NOMO-1 treated with DMSO at 0.1 percent for 48 hours (cell line): ENCODE results near the gene ADGB.
A peak's percentile ranks its signal among the peaks of the same experiment; 100 is the strongest.
"Not testable (repeated sequence)": the region's sequence is repeated elsewhere in the genome, so short reads cannot be mapped to it uniquely, and the experiment has no call there.

Experiments
- DNase-seq: peaks from one replicate; lab custom pipeline; 2025; ENCODE audit not compliant: unreplicated experiment; lab: John Stamatoyannopoulos, UW

ADGB gene

DNA sequence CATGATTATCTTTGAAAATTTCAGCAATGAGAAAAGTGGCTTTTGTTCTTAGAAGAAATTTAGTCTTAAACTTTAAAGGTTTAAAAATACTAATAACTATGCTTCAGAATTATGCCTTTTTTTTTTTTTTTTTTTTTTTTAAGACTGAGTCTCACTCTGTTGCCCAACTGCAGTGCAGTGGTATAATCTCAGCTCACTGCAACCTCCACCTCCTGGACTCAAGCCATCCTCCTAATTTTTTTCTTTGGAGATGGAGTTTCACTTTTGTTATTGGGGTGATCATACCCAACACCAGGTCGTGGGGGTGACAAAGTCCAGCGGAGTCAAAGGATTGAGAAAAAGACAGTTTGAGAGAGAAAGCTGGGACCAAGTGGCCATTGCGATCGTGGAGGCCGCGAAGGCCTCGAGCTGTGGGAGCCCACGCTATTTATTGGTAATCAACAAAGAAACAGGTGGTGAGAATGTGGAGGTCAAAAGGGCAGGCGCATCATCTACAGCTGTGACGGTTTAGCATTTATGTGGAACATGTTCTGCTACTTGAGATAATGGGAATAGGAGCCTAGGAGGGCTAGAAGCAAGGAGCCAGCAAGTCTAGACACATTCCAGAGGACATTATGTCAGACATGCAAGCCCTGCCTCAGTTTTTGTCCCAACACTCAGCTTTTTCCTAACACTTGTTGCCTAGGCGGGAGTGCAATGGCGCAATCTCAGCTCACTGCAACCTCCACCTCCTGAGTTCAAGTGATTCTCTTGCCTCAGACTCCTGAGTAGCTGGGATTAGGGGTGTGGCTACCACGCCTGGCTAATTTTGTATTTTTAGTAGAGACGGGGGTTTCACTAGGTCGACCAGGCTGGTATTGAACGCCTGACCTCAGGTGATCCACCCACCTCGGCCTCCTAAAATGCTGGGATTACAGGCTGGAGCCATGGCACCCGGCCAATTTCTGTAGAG, 217.0 kb downstream of the ADGB start:
- DNase-seq: not testable (repeated sequence)

DNA sequence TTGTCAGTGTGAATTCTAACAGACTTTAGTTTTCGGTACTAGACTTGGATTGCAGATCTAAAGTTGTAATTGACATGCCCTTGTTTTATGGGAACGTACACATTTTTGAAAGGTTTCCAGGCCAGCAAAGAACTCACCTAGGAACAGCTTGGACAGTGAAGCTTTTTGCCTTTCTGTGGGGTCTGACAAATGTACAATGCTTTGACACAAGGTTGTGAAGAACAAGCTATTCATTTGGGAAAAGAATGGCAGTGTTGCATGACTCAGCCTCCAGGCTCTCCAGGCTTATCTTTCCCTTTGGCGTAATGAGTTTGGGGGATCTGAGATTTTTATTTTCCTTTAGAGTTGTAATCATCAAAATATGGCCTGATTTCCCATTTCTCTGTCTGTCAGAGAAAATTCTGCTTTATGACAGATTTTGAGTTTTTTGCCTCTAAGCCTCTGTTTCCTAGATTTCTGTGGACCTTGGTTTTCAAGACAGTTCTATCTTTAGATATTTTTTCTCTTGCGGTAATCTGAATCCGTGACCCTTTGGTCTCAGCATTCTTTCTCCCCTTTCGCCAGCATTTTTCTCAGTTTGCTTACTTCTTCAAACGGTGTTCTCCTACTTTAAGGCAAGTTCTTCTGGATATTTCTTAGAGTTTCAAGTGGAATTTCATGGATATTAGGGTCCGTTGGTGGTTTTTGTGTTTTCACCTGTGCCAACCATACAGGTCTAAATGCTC, 221.0 kb downstream of the ADGB start:
- DNase-seq: no peak

DNA sequence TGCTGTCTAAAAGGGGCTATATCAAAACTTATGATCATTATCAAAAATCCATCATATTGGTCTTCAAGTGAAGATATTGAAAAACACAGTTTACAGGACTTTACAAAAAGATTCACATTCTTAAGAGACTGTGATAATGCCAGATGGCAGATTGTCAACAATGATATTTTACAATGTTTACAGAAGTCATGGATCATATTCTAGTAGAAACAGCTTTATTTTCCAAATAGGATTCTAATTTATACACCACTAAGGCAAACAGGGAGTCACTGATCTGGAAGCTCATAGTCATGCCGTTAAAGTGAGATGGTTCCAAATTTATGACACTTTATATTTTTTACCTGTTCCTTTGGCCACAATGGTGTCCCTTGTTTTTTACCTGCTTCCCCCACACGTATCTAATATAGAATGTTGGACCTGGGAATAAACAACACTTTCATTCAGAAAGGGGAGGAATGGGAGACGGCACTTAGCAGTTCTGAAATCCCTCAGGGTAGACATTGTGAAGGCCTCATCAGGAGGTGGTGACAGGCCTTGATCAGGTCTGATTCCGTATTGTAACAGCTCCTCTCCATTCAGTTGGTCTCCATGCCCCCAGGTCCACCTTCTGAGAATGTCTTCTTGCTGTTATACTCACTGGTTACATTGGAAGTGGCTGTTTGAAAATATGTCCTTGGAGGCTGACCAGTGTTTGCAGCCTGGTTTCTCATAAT, 228.6 kb downstream of the ADGB start:
- no peak for DNase-seq

DNA sequence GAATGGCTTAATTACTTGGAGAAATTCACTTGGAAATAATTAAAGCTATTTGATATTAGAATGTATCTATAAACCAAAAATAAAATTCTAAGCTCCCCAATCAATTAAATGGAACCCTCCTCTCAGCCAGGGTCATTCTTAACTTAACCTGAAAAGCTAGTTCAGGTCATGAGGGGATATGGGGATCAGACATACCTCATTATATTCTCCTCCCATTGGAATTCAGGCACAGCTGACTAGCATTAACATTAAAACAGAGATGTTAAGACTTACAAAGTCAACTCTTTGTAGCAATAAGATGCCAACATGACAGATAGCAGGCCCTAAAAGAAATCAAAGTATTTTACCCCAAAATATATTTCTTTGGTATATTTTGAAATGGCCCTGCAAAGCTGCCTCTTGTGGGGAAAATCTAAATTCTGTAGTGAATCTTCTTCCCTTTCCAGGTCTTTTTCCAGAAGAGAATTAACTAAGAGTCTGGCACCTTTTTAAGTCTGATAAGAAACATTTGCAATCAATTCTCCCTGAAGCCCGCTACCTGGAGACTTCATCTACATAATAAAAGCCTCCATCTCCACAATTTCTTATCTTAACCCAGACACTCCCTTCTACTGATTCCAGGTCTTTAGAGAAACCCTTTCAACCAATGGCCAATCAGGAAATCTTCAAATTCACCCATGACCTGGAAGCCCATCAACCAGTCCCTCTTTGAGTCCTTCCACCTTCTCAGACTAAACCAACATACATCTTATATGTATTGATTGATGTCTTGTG, 231.2 kb downstream of the ADGB start:
- DNase-seq: no peak

DNA sequence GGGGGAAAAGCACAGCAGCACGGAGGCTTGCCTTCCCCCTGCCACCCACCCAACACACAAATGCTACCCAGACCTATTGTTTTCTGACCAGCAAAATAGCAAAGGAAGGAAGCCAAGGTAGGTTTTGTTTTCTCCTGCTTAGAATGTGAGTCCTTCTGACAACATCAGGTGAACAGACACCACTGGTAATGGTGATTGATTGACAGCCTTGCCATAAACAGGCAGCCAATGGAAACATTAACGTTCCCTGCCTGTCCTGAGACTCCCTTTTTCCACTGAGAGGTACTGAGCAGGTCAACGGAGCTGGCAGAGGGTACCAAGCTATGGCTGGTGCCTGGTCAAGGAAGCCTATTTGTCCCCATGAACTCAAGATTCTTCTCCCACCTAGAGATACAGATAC, 234.4 kb downstream of the ADGB start:
- no peak for DNase-seq

DNA sequence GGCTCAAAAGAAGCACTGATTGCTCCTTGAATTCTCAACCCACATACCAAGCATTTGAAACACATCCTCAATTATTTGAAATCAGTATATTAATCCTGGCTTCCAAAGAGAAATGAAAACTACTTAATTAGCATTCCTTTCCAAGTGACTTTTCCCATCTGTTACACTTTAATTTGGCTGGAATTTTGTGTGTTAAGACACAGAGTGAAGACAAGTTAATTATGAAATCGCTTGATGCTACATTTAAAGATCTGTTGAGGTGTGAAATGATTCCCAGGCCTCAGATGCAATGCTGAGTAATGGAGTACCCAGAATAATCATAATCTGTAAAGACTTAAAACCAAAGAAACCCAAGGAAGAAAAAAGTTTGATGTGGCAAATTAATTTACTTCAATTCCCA, 241.4 kb downstream of the ADGB start:
- DNase-seq: no peak

DNA sequence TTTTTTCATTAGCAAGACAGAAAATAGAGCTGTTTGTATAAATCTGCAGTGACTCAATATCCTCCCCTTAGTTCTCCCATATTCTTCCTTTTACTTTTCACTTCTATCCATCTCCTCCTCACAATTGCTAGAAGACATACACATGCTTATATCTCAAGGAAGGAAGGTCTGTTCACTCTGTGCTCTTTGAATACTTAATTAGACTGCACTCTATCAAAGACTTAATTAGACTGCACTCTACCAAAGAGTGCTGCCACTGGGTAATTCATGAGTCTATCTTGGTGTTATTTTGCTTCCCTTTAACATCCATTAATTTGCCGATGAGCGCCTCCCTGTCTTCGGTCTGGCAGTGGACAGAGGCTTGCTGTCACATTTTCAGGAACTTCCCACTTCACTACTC, 241.9 kb downstream of the ADGB start:
- no peak for DNase-seq

DNA sequence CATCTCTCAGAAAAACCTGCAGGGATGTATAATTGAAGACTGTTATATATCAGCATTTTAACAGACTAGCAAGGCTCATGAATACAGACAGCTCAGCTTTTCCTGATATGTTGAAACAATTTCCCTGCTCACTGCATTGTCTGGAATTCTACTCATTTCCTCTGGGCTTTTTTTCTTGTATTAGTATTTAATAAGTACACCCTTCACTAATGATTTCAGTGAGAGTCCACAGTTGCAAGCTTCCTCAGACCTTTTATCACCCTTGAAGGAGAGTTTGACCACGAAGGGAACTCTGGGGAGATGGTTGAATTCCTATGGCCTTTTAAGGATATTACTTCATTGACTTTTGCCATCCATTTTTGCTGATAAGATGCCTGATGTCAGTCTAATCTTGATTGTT, 248.7 kb downstream of the ADGB start:
- DNase-seq: no peak

DNA sequence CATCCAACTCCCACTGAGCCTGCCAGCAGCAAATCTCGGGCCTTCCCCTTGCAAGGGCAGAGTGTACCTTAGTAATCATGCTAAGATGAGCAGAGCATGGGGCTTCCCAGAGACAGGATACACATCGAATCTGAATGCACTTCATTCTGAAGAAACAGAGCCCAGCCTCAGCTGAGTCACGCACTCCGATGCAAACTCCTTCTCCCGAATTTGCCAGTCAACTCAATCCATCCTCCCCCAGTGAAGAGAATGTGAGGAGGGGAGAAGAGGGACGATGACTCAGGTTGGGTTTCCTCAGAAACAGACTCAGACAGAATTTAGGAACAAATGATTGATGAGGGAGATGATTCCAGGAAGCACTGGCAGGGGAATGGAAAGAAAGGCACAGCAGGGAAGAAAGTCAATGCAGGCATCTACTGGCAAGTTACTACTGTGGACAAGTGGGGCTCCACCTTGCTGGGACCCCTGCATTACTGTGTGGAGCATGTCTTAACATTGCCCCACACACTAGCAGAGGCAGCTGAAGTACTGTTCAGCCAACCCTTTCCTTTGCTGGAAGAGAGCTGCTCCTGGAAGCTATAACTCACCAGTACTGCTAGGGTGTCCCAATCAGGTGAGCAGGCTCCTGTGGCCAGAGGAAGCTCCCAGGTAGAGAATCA, 251.6 kb downstream of the ADGB start:
- no peak for DNase-seq

DNA sequence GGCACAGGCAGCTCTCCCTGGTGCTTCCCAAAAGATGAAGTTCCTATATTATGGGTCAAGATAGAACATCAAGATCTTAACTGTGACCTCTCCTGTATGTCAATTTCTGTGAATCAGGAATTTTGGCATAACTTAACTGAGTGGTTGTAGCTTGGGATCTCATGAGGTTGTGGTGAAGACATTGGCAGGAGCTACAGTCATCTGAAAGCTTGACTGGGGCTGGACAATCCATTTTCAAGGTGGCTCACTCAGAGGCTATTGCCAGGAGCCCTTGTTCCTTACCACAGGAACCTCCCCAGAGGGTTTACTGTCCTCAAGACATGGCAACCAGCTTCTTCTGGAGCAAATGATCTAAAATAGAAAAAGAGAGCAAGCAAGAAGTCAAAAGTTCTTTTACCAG, 252.2 kb downstream of the ADGB start:
- no peak for DNase-seq

DNA sequence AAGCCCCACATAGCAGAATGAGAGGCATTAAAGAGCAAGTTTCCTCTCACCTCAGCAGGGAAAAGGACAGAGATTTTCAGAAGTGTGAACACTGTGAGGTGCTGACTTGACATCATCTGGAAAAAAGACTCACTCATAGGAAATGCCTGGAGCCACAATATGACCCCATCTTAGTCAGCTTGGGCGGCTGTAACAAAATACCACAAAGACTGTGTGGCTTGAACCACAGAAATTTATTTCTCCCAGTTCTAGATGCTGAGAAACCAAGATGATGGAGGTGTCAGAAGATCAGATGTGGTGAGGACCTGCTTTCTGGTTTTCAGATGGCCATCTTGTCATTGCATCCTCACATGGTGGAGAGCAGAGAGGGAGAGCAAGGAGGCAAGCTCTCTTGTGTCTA, 253.1 kb downstream of the ADGB start:
- DNase-seq: no peak

DNA sequence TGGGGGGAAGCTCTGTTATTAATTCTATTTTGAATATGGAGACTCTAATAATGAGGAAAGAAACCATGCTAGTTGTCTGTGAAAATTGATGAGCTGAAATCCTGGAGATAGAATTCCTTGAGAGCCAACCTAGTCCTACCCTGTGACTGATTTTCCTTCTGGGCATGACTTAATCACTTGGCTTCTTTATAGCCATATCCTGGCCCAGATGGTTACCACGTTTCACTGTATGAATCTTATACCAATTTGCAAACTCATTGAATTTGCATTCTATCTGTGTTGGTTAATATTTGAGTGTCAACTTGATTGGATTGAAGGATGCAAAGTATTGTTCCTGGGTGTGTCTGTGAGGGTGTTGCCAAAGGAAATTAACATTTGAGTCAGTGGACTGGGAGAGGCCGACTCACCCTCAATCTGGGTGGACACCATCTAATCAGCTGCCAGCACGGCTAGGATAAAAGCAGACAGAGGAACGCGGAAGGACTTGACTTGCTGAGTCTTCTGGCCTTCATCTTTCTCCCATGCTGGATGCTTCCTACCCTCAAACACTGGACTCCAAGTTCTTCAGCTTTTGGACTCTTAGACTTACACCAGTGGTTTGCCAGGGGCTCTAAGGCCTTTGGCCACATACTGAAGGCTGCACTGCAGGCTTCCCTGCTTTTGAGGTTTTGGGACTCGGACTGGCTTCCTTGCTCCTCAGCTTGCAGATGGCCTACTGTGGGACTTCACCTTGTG, 255.9 kb downstream of the ADGB start:
- DNase-seq: not testable (repeated sequence)

DNA sequence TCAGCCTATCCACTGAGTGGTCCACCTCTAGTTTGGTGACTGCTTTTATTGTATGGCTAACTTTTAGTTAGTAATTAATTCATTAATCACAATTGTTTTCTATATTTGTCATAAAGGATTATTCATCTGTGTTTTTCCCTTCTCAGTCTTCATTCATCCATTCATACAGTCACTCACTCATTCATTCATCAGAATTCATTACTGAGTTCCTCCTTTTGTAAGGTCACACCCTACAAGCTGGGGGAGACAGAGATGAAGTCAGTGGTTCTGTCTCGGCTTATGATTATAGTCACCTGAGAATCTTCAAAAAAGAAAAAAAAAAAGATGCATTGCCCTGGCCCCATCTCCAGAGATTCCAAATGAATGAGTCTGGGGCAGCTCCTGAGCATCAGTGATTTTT, 257.1 kb downstream of the ADGB start:
- DNase-seq: no peak

DNA sequence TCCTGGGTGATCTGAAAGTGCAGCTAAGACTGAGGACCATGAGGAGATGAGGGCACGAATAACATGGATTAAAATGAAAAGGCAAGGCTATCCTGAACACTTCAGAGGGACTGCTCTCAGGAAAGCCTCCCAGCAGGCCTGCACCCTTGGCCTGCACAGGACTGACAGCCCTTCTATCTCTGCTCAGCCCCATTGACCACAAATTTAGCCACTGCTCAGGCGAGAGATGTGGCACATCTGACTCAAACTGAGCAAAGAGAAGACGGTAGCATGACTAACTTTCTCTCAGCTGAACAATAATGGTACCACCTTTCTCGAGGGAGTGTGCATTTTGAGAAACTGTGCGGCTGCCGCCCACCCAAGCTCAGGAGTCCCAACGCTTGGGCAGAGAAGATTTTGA, 257.5 kb downstream of the ADGB start:
- no peak for DNase-seq

DNA sequence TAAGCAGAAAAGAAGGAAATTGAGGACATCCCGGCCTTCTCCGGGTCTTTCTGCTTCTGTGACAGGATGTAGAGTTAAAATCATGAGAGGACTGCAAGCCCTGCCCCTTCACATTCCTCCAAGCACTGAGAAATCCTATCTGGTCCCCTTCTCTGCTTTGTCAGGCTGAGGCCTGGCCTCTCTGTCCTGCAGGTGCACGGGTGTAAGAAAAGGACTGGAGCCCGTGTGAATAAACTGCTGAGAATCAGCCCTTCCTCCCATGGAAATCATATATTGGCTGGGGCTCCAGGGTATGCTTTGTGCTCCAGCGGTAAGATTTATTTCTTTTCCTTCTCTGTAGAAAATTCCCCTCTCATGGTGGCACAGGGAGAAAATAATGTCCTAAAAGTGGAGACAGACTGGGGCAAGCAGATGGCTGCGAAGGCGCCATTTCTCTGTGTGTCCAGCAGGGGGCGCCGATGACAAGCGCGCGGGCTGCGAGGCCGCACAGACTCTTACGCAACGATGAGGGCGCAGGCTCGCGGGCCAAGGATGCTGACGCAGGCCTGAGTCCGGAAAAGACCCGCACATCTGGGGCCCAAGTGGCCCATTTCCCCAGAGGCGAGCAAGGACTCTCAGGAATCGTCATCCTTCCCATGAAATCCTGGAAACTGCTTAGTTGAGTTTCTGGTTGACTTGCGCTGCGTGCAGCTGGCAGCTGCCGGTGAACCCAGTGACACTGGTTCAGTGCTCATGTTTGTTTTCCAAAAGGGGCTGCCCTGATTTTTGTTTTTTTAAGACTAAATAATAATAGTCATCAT, 258.6 kb downstream of the ADGB start:
- peak; percentile 62 for DNase-seq

DNA sequence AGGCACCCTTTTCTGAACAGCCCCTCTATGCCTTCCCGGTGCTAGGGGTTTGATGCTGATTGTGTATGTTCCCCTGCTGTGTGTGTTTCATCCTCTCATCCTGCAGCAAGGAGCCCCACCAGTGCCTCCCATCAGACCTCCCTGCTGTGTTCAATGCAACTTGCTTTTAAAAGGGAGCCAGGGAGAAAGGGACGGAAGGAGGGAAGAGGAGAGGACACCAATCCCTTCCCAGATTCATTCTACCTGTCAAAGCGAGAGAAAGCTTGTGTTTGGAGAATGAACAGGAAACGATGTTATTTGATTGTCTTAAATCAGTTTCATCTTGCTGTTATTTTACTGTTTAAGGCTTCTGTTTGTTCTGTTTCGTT, 259.2 kb downstream of the ADGB start:
- no peak for DNase-seq

DNA sequence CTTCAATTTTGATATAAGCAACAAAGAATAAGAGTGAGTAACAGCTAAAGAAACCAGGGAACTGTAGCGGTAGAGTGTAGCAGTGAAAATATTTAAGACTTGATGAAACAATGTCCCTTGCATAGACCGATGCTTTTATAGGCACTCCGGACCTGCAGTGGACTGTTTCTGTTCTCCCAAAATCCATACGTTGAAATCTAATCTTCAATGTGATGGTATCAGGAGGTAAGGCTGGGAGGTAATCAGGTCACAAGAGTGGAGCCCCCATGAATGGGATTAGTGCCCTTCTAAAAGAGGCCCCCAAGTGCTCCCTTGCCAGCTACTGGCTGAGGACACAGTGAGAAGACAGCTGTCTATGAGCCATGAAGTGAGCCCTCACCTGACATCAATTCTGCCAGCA, 260.4 kb downstream of the ADGB start:
- DNase-seq: no peak

DNA sequence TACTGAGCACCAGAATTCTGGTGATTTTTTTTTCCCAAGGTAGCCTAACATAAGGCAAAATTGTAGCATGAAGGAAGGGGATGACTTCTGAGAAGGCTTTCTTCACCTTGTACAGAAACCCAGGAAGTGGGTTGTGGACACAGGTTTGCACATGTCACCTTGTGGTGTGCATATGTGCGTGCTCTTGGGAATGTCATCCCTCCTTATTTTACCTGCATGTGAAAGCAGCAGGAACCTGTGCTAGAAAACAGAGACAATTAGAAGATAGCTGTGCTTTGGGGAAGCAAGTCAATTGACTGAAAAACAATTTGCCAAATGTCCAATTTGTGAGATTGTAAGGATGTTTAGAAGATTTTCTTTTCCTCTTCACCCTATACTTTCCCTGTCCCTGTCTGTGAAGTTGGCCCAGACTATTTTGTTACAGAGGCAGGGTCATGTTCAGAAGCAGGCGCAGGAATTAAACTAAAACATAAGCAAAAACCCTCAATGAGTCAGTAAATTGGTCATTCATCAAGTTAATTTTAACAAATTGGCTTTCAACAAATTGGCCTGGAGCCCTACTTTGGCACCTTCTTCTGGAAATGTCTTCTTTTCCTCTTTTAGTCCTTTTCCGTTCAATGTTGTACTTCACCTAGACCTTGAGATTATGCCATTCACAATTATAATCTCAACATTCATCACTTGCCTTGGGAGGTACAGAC, 261.2 kb downstream of the ADGB start:
- DNase-seq: no peak
